GM03348 (cell line): ENCODE measurements around the gene PHKG1.
"Not testable (repeated sequence)": the region's sequence is repeated elsewhere in the genome, so short reads cannot be mapped to it uniquely, and the experiment has no call there.

ENCODE experiments used
- DNase-seq: peaks from one replicate; pipeline ENCODE4 v3.0.0; 2012; ENCODE audit warnings: low spot score

Gene PHKG1

DNA sequence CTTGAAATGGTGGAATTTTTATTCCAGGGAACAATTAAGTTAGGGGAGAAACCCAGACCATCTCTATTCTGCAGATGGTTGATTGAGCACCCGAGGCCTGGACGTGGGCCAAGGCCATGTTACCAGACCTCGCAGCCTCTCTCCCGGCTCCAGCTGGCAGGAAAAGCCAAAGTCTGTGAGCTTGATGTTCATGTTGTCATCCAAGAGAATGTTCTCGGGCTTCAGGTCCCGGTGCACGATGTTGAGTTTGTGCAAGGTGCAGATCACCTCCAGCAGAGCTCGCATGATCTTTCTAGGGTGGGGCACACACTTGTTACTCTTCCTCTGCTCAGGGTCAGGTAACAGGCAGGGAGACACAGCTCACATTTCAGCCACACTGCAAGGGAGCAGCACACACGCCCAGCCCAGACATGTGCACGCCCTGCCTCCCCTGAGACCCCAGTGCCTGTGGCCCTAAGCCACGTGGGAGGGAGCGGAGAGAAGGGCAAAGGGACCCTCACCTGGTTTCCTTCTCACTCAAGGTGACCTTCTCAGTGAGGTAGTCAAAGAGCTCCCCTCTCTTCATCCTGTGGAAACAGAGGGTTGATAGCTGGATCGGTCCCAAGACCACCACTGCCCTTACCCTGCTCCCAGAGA lies 9.5 kb downstream of the PHKG1 start:
- no peak for DNase-seq

DNA sequence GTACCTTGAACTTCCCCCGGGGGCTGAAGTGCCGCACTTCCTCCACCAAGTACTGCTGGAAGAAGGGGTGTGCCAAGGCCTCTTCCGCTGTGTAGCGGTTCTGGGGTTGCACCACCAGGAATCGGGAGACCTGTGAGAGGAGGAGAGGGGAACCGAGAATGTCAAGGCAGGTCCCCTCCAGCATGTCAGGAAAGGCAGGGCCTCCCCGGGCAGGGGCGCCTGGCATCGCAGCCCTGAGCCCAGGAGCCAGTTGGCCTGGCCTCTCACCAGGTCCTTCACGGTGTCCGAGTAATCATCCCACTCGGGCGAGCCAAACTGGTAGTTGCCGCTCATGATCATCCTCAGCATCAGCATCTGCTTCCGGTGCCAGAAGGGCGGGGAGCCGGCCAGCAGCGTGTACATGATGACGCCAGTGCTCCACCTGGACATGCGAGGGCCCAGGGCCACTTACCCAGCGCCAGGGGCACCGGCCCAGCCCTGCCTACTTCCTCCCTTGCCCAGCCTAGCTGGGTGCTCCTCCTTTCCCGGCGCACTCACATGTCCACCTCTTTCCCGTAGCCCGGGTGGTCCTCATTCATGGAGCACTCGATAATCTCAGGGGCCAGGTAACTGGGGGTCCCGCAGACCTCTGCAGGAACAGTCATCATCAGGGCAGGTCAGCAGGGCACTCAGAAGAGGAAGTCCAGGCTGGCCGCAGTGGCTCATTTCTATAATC lies 11.0 kb downstream of the PHKG1 start:
- no peak for DNase-seq

- not testable (repeated sequence) for DNase-seq
Measured at GRCh38 chr7:56080726-56081435, 11.9 kb downstream of the PHKG1 start.

DNA sequence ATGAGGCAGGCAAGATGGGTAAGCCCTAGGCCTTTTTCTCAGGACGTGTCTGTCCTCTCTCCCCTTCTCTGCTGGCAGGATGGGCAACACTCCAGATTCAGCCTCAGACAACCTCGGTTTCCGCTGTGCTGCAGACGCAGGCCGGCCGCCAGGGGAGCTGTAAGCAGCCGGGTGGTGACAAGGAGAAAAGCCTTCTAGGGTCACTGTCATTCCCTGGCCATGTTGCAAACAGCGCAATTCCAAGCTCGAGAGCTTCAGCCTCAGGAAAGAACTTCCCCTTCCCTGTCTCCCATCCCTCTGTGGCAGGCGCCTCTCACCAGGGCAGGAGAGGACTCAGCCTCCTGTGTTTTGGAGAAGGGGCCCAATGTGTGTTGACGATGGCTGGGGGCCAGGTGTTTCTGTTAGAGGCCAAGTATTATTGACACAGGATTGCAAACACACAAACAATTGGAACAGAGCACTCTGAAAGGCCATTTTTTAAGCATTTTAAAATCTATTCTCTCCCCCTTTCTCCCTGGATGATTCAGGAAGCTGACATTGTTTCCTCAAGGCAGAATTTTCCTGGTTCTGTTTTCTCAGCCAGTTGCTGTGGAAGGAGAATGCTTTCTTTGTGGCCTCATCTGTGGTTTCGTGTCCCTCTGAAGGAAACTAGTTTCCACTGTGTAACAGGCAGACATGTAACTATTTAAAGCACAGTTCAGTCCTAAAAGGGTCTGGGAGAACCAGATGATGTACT lies 13.1 kb downstream of the PHKG1 start:
- peak; percentile 85 for DNase-seq

GRCh38 chr7:56078196-56078595 lies 14.6 kb downstream of the PHKG1 start:
- no peak for DNase-seq

DNA sequence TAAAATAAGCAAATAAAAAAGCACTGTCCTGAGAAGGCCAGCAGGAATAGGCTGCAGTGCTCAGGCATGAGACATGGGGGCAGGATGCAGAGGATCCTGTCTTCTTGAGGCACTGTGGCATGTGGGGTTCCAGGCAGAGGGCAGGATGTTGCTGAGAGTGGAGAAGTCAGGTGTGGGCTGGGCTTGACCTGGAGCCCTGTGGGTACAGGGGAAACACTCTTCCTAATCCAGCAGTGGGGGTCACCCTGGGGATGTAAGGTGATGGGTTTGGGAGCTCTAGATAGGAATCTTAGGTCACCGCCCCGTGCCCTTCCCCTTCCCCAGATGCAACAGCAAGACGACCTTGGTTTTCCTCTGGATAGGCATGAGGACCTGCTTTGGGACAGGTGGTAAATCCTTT lies 15.1 kb downstream of the PHKG1 start:
- no peak for DNase-seq

GRCh38 chr7:56074371-56074791 lies 18.4 kb downstream of the PHKG1 start:
- DNase-seq: peak; percentile 90

DNA sequence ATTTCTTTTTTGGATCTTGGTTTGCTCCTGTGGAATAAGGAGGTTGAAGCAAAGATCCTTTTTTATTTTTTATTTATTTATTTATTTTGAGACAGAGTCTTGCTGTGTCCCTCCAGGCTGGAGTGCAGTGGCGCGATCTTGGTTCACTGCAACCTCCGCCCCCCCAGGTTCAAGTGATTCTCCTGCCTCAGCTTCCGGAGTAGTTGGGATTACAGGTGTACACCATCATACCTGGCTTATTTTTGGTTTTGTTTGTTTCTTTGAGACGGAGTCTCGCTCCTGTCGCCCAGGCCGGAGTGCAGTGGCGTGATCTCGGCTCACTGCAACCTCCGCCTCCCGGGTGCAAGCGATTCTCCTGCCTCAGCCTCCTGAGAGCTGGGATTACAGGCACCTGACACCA lies 26.4 kb downstream of the PHKG1 start:
- DNase-seq: not testable (repeated sequence)

DNA sequence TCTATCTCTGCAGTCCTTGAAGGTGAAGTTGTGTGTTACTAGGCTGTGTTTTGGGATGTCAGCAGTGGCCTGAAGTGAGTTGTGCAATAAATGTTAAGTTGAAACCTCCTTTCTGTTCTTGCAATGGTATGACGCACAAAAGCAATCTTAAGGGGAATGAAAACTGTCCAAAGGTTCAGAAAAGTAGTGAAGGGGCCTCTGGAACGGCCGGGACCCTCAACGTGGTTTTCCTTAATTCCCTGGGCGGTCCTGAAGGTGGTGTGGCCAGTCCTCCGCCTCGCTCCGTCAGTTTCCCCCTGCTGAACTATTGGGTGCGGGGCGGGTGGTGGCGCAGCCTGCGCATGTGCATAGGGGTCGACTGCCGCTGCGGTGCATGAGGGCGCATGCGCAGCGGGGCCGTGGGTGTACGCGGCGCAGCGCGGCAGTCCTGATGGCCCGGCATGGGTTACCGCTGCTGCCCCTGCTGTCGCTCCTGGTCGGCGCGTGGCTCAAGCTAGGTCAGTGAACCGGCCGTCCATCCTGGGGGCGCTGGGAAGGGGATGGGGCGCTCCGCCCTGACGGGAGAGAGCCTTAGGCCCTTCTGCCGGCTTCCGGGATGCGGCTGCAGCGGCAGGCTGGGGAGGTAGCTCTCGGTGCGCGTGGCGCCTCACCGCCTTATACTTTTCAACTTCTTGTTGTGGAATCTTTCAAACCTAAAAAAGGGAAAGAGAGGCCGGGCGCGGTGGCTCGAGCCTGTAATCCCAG lies 28.7 kb downstream of the PHKG1 start, which contains the start of gene SUMF2:
SUMF2 (plus strand) TSS at position 405 of the 744 bp plus-strand sequence; CDS start at position 431, 26 bp downstream.
- peak; percentile 99 for DNase-seq

GRCh38 chr7:56063500-56063881 lies 29.3 kb downstream of the PHKG1 start:
- DNase-seq: no peak

- DNase-seq: no peak
Measured at GRCh38 chr7:56062382-56062781, 30.4 kb downstream of the PHKG1 start.

DNA sequence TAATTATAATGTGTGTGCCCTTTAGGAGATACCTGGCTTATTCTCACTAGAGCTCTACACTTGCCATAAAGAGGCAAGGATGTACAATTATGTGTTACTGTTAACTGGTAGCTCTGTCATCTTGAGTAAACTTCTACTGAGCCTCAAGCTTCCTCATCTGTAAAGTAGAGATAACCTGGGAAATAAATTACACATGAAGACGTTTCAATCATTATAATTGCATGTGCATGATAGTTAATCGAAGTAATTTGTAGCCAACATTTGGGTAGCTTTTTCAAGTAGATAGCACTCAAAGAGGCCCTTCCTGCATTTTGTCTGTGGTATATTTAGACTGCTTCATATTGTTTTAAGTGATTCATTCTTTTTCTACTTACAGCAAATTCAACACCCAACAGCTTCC lies 38.8 kb downstream of the PHKG1 start:
- no peak for DNase-seq

DNA sequence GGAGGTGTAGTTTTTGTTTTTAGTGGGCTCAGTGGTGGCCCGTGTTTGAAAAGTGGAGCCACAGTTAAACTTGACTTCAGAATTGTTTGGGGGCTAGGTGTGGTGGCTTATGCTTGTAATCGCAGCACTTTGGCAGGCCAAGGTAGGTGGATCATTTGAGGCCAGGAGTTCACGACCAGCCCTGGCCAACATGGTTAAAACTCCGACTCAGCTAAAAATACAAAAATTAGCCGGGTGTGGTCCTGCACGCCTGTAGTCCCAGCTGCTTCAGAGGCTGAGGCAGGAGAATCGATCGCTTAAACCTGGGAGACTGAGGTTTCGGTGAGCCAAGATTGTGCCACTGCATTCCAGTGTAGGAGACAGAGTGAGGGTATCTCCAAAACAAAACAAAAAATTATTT lies 39.4 kb downstream of the PHKG1 start:
- DNase-seq: no peak

DNA sequence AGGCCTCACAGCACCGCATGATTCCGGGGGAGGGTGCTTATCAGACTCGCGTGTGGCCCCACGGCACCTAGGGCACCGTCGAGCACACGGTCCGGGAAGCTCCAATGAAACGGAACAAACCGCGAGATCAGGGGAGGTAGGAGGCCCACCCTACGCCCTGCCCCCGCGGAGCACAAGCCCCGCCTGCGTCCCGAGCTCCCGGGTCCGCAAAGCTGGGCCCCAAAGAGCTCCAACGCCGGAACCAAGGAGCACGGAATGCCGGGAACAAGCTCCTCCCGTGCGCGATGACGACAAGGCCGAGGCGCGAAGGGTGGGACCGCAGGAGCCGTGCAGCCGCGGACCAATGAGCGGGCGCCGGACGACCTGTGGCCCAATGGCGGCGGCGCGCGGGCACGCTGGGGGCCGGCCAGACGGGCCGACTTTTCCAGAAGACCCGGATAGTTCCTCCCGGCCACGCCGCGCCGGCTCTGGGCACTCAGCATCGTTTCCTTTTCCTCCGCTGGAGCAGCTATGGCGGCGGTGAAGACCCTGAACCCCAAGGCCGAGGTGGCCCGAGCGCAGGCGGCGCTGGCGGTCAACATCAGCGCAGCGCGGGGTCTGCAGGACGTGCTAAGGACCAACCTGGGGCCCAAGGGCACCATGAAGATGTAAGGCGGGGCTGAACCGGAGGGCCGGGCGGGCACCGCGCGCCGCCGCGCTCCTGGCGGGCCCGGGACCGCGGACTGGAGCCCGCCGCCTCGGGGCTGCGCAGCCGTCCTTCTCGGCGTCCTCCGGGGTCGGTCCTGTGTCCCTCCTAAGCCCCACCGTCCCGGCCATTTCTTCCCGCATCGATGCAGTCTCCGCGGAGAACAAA lies 41.2 kb downstream of the PHKG1 start, which contains the start of the genes CCT6A and PSPH:
CCT6A (plus strand) TSS at position 427 of the 853 bp plus-strand sequence; CDS start at position 511, 84 bp downstream.
PSPH (minus strand) TSS at position 106 of the 853 bp plus-strand sequence. CDS start 30,232 bp downstream, outside the sequence.
- peak; percentile 98 for DNase-seq

DNA sequence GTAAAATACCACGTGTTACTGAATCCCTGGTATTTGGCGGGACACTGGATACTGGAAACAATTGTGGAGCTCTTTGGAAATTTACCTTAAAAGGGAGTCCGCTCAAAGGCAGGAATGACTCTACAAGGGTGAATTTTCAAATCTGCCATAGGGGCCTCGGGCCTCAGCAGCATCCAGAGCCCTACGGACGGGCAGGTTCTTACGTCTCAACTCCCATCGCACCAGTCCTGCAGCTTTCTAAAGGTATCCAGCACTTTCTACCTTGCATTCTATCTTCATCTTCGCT lies 41.8 kb downstream of the PHKG1 start:
- DNase-seq: no peak

- DNase-seq: not testable (repeated sequence)
Measured at GRCh38 chr7:56048763-56049162, 44.0 kb downstream of the PHKG1 start.

GRCh38 chr7:56048245-56048644 lies 44.5 kb downstream of the PHKG1 start:
- DNase-seq: no peak

DNA sequence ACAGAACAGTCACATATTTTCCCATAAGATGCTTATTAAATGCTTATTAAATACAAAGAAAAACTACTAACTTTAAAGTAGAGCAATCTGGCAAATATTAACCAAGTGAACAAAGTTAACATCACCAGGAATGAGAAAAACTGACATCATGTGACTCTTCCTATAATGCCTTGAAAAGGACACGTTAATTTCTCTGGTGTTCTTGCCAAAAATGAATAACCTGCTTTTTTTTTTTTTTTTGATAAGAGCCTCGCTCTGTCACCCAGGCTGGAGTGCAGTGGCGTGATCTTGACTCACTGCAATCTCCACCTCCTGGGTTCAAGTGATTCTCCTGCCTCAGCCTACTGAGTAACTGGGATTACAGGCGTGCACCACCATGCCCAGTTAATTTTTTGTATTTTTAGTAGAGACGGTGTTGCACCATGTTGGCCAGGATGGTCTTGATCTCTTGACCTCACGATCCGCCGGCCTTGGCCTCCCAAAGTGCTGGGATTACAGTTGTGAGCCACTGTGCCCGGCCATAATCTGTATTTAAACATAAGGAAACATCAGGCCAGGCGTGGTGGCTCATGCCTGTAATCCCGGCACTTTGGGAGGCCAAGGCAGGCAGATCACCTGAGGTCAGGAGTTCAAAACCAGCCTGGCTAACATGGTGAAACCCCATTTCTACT lies 45.2 kb downstream of the PHKG1 start:
- DNase-seq: not testable (repeated sequence)

DNA sequence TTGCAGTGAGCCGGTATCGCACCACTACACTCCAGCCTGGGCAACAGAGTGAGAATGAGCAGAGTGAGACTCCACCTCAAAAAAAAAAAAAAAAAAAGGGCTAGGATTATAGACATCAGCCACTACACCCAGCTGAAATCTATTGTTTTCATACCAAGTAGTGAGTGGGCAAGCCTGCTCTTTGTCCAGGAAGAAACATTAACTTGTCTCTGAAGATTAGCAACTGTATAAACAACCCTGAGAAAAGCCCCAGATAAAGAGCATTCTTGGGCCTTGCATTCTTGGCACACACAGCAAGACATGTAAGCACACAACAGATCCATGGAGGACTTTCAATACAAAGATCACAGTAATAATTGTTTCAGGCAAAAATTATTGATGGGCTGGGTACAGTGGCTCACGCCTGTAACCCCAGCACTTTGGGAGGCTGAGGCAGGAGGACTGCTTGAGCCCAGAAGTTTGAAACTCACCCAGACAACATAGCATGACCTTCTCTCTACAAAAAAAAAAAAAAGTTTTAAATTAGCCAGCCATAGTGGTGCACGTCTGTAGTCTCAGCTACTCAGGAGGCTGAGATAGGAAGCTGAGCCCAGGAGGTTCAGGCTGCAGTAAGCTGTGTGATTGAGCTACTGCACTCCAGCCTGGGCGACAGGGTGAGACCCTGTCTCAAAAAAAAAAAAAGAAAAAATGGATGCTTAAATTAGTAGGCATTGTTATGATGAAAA lies 45.9 kb downstream of the PHKG1 start:
- peak; percentile 69 for DNase-seq
